OCI-LY7 (cell line): ENCODE results near the gene CCDC185. TPM values are rescaled to one million over a fixed set of nuclear protein-coding genes. Genes with fewer than 3 reads are reported as not detected.

Source experiments
- BruUV-seq: library from RNA; stranded (reverse); fragments of 400-500 nt; replicated peaks from 2 replicates; lab custom pipeline; 2021; lab: Mats Ljungman, UMichigan
- CTCF ChIA-PET: fragments of 300-600 bp; sonication (Branson Sonifier 250); formaldehyde crosslinking; loops from one replicate; lab custom pipeline; 2022; ENCODE audit warnings: antibody characterized with exemption; ENCODE audit not compliant: unreplicated experiment; lab: Charles Lee
- POLR2A ChIA-PET: fragments of 300-600 bp; sonication (Branson Sonifier 250); formaldehyde crosslinking; loops from one replicate; lab custom pipeline; 2022; ENCODE audit warnings: antibody characterized with exemption; lab: Charles Lee
- DNase-seq: peaks from one replicate; pipeline ENCODE4 v3.0.0-alpha.2; 2015; ENCODE audit warnings: low spot score
- H2AFZ ChIP-seq: fragments of 200-600 bp; sonication (generic), shearing (Covaris generic); 2 replicates; pipeline ENCODE4 v1.6.1; 2014; ENCODE audit warnings: mild to moderate bottlenecking, antibody characterized with exemption, low read length, moderate library complexity
- H3K27ac ChIP-seq: fragments of 200-600 bp; sonication (generic); 2 replicates; pipeline ENCODE4 v1.5.1; 2014; ENCODE audit warnings: mixed run types, low read depth, mild to moderate bottlenecking, moderate library complexity, low read length, inconsistent platforms; ENCODE audit not compliant: poor library complexity, severe bottlenecking
- H3K36me3 ChIP-seq: fragments of 200-600 bp; sonication (generic); 2 replicates; pipeline ENCODE4 v1.6.1; 2014; ENCODE audit warnings: mild to moderate bottlenecking, antibody characterized with exemption, low read length, moderate library complexity, mixed read lengths; ENCODE audit not compliant: insufficient read depth
- H3K4me1 ChIP-seq: fragments of 200-600 bp; sonication (generic); 2 replicates; pipeline ENCODE4 v1.5.1; 2014; ENCODE audit warnings: mild to moderate bottlenecking, low read length; ENCODE audit not compliant: insufficient read depth, poor library complexity, severe bottlenecking
- H3K4me2 ChIP-seq: fragments of 200-600 bp; sonication (generic); 2 replicates; pipeline ENCODE4 v1.6.1; 2014; ENCODE audit warnings: mild to moderate bottlenecking, low read length
- H3K4me3 ChIP-seq: fragments of 200-600 bp; sonication (generic); 2 replicates; pipeline ENCODE4 v1.5.1; 2014; ENCODE audit warnings: mild to moderate bottlenecking, low read depth, low read length; ENCODE audit not compliant: poor library complexity, severe bottlenecking
- H3K79me2 ChIP-seq: fragments of 200-600 bp; sonication (generic); 2 replicates; pipeline ENCODE4 v1.6.1; 2016; ENCODE audit warnings: low read depth, mild to moderate bottlenecking, low read length, moderate library complexity, mixed read lengths; ENCODE audit not compliant: insufficient read depth
- H3K9me2 ChIP-seq: fragments of 200-600 bp; sonication (generic); 2 replicates; pipeline ENCODE4 v1.6.1; 2016; ENCODE audit warnings: mild to moderate bottlenecking, low read length, mixed read lengths; ENCODE audit not compliant: insufficient read depth
- H3K9me3 ChIP-seq: fragments of 200-600 bp; sonication (generic); 2 replicates; pipeline ENCODE4 v1.6.1; 2014; ENCODE audit warnings: mild to moderate bottlenecking, mixed run types, low read length, mixed read lengths
- H4K20me1 ChIP-seq: fragments of 200-600 bp; sonication (generic); 2 replicates; pipeline ENCODE4 v1.6.1; 2014; ENCODE audit warnings: mild to moderate bottlenecking, antibody characterized with exemption, low read length, moderate library complexity, mixed read lengths; ENCODE audit not compliant: insufficient read depth
- EZH2phosphoT487 ChIP-seq: fragments of 200-600 bp; sonication (generic); IDR thresholded peaks from 2 replicates; pipeline ENCODE4 v1.6.1; 2018; ENCODE audit warnings: low read depth, borderline replicate concordance, mild to moderate bottlenecking, mixed run types, antibody characterized with exemption, low read length, moderate library complexity, mixed read lengths
- intact Hi-C: fragments of 100-400 bp; cut with micrococcal nuclease; formaldehyde crosslinking; loops from one replicate; pipeline ENCODE4 v1.10.0; 2022; ENCODE audit not compliant: unreplicated experiment
- total RNA-seq, 2 experiments: library from RNA; depleted of rRNA in 1 of 2; stranded (reverse); fragments of >200 nt in 1 of 2; shearing (Covaris generic) in 1 of 2; gene quantifications; 2 replicates each; pipeline ENCODE4 v1.2.3, GENCODE V29; 2014 to 2022
- TF ChIP-seq, protein P1 (sequence below): fragments of 200-600 bp; sonication (generic); conservative IDR thresholded peaks from 2 replicates; pipeline ENCODE4 v1.5.1; 2014; ENCODE audit warnings: mild to moderate bottlenecking, antibody characterized with exemption, low read length, moderate library complexity, mixed read lengths

CCDC185 gene
- total RNA-seq, 2 experiments from 2014 or later = not detected

GRCh38 chr1:223430236-223430635 lies 37.0 kb downstream of the CCDC185 start:
- no peak for DNase-seq
- H3K79me2 ChIP-seq = no peaks in the 10 kb centered on the region
- no TSS peak for BruUV-seq
- no peak overlapping the region for H3K27ac ChIP-seq
- no peaks in the 10 kb centered on the region for H3K9me2 ChIP-seq
- ChIA-PET POLR2A (no interaction called here), CTCF (no interaction called here)
- no peaks in the 10 kb centered on the region for H4K20me1 ChIP-seq
- H2AFZ ChIP-seq = no peak overlapping the region
- no peak overlapping the region for H3K4me3 ChIP-seq
- H3K4me2 ChIP-seq = no peak overlapping the region
- TF ChIP-seq EZH2phosphoT487 = no peak
- TF ChIP-seq, protein P1, sequence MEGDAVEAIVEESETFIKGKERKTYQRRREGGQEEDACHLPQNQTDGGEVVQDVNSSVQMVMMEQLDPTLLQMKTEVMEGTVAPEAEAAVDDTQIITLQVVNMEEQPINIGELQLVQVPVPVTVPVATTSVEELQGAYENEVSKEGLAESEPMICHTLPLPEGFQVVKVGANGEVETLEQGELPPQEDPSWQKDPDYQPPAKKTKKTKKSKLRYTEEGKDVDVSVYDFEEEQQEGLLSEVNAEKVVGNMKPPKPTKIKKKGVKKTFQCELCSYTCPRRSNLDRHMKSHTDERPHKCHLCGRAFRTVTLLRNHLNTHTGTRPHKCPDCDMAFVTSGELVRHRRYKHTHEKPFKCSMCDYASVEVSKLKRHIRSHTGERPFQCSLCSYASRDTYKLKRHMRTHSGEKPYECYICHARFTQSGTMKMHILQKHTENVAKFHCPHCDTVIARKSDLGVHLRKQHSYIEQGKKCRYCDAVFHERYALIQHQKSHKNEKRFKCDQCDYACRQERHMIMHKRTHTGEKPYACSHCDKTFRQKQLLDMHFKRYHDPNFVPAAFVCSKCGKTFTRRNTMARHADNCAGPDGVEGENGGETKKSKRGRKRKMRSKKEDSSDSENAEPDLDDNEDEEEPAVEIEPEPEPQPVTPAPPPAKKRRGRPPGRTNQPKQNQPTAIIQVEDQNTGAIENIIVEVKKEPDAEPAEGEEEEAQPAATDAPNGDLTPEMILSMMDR = no peak
- no peaks in the 10 kb centered on the region for H3K9me3 ChIP-seq
- H3K36me3 ChIP-seq = no peaks in the 10 kb centered on the region
- intact Hi-C loops = no loop called here
- H3K4me1 ChIP-seq = no peaks in the 10 kb centered on the region

DNA sequence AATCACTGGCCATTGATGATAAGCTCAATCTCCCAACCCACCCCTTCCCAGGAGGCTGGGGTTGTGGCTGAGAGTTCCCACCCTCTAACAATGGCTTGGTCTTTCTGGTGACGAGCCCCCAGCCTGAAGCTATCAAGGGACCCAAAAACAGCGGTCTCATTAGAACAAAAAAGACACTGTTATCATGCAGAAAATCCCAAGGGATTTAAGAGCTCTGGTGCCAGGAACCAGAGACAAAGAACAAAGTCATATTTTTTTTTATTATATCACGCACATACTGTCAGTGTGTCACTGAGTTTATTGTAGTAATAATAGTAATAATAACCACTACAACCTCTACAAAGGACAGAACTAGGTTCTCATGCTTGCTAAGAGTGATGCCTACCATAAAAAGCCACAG lies 43.9 kb downstream of the CCDC185 start:
- Histone ChIP-seq H2AFZ (no peak overlapping the region), H3K4me2 (no peak overlapping the region), H3K9me2 (no peaks in the 10 kb centered on the region), H3K36me3 (no peaks in the 10 kb centered on the region), H3K79me2 (no peaks in the 10 kb centered on the region), H4K20me1 (no peaks in the 10 kb centered on the region), H3K9me3 (no peaks in the 10 kb centered on the region), H3K4me3 (no peak overlapping the region), H3K4me1 (no peaks in the 10 kb centered on the region), H3K27ac (no peak overlapping the region)
- ChIA-PET POLR2A (no interaction called here), CTCF (interaction anchor here (0.6 kb wide), 1 partner anchor 210 kb away, joined by 3 read pairs; no protein-coding TSS in a partner anchor)
- DNase-seq = no peak
- intact Hi-C loops = no loop called here
- BruUV-seq = no TSS peak
- no peak for TF ChIP-seq EZH2phosphoT487
- TF ChIP-seq, protein P1 = no peak

DNA sequence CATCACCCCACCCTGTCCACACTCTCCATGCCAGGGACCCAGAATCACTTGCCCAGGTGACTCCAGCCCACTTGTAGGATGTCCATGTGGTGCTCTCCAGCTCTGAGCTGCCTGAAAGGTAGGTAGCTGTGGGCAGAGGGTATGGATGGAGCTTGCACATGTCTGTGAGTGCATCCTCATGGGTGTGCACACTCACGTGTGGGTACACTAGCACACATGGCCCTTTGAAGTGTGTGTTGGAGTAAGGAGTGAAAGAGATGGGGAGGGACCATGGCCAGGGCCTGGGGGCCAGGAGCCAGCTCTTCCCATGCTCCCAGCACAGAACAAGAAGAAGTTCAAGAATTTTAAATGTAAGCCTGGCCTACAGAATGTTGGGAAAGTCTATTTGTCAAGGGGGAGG lies 50.2 kb downstream of the CCDC185 start:
- Histone ChIP-seq H3K4me2 (no peak overlapping the region), H2AFZ (no peak overlapping the region), H4K20me1 (no peaks in the 10 kb centered on the region), H3K9me2 (no peaks in the 10 kb centered on the region), H3K4me3 (no peak overlapping the region), H3K27ac (no peak overlapping the region), H3K36me3 (no peaks in the 10 kb centered on the region), H3K9me3 (no peaks in the 10 kb centered on the region), H3K79me2 (no peaks in the 10 kb centered on the region), H3K4me1 (no peaks in the 10 kb centered on the region)
- no peak for TF ChIP-seq EZH2phosphoT487
- no peak for DNase-seq
- intact Hi-C loops = no loop called here
- ChIA-PET CTCF (no interaction called here), POLR2A (no interaction called here)
- BruUV-seq = no TSS peak
